Caco-2 (cell line): Measurements from ENCODE around the gene NOL7. TPM values are rescaled to one million over a fixed set of nuclear protein-coding genes. Genes with fewer than 3 reads are reported as not detected.

Source experiments
- BruUV-seq: library from RNA; stranded (reverse); fragments of 400-500 nt; replicated peaks from 2 replicates; lab custom pipeline; 2021; lab: Mats Ljungman, UMichigan
- CTCF ChIA-PET: fragments of 300-600 bp; sonication (Branson Sonifier 250); formaldehyde crosslinking; loops from one replicate; lab custom pipeline; 2022; ENCODE audit warnings: antibody characterized with exemption; lab: Charles Lee
- POLR2A ChIA-PET: fragments of 300-600 bp; sonication (Branson Sonifier 250); formaldehyde crosslinking; loops from one replicate; lab custom pipeline; 2022; ENCODE audit warnings: antibody characterized with exemption; lab: Charles Lee
- DNase-seq, 2 experiments: peaks; one replicate each; pipeline versions ENCODE4 v3.0.0 to v3.0.0-alpha.2; 2020 to 2022
- H3K27me3 ChIP-seq: replicated peaks from 2 replicates; pipeline ENCODE4 v1.6.0; 2011; ENCODE audit warnings: low read length; ENCODE audit not compliant: control insufficient read depth, insufficient read depth
- H3K36me3 ChIP-seq: 2 replicates; pipeline ENCODE4 v1.5.1; 2011; ENCODE audit warnings: low read length; ENCODE audit not compliant: control insufficient read depth, insufficient read depth
- H3K4me1 ChIP-seq: fragments of 250-450 bp; sonication (Bioruptor Pico); 2 replicates; pipeline ENCODE4 v1.5.1; 2020; ENCODE audit warnings: mild to moderate bottlenecking
- H3K4me3 ChIP-seq: 2 replicates; pipeline ENCODE4 v1.5.1; 2011; ENCODE audit warnings: low read depth, mild to moderate bottlenecking, control low read depth, low read length
- H3K9me3 ChIP-seq: fragments of 250-450 bp; sonication (Bioruptor Pico); 2 replicates; pipeline ENCODE4 v1.5.1; 2020; ENCODE audit warnings: mild to moderate bottlenecking, moderate library complexity
- H3K27ac Mint-ChIP-seq: one replicate; pipeline ENCODE4 v1.8.0; 2022; ENCODE audit warnings: mixed read lengths; ENCODE audit not compliant: unreplicated experiment
- H3K27me3 Mint-ChIP-seq: one replicate; pipeline ENCODE4 v1.8.0; 2022; ENCODE audit warnings: mixed read lengths; ENCODE audit not compliant: insufficient read depth, unreplicated experiment
- H3K36me3 Mint-ChIP-seq: one replicate; pipeline ENCODE4 v1.8.0; 2022; ENCODE audit warnings: mild to moderate bottlenecking, mixed read lengths; ENCODE audit not compliant: insufficient read depth, unreplicated experiment
- H3K4me1 Mint-ChIP-seq: one replicate; pipeline ENCODE4 v1.8.0; 2022; ENCODE audit warnings: low read depth, mixed read lengths; ENCODE audit not compliant: unreplicated experiment
- H3K4me3 Mint-ChIP-seq: one replicate; pipeline ENCODE4 v1.8.0; 2022; ENCODE audit warnings: mild to moderate bottlenecking, moderate library complexity, mixed read lengths; ENCODE audit not compliant: unreplicated experiment
- H3K9me3 Mint-ChIP-seq: one replicate; pipeline ENCODE4 v1.8.0; 2022; ENCODE audit warnings: mixed read lengths; ENCODE audit not compliant: unreplicated experiment
- intact Hi-C: fragments of 100-400 bp; cut with micrococcal nuclease; formaldehyde crosslinking; loops from one replicate; pipeline ENCODE4 v1.10.0; 2022; ENCODE audit not compliant: unreplicated experiment
- total RNA-seq: library from RNA; stranded (reverse); gene quantifications from 2 replicates; pipeline ENCODE4 v1.2.3, GENCODE V29; 2022
- TF ChIP-seq, protein P1 (sequence below), 2 experiments: fragments of 200-600 bp in 1 of 2; IDR thresholded peaks; 1 replicate in 1 of 2; 2 replicates in 1 of 2; pipeline versions ENCODE4 v1.5.1 to v1.8.0; 2011 to 2022; ENCODE audit warnings: antibody characterized with exemption in 1 of 2, control low read depth in 1 of 2, inconsistent platforms in 1 of 2, low read depth in 1 of 2, low read length in 1 of 2, mild to moderate bottlenecking in 1 of 2, moderate library complexity in 1 of 2; ENCODE audit not compliant: insufficient read depth in 1 of 2, severe bottlenecking in 1 of 2, unreplicated experiment in 1 of 2

The NOL7 gene
- total RNA-seq, 1 experiment from 2014 or later, result 92.9 TPM

DNA sequence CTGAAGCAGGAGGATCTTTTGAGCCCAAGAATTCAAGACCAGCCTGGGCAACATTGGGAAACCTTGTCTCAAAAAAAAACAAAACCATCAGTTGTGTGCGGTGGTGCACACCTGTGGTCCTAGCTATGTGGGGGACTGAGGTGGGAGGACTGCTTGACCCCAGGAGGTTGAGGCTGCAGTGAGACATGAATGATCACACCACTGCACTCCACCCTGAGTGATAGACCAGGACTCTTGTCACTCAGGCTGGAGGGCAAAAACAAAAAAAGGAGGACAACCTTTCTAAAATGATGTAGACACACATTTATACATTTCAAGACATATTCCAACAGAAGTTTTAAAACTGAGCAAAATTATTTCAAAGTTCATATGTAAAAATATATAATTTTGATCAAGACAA lies 45.1 kb downstream of the NOL7 start:
- 0 out of 2 replicates have a peak, but pooled peaks cover 4% of the 10 kb centered on the region for H3K4me1 ChIP-seq
- no TSS peak for BruUV-seq
- Mint-ChIP-seq H3K27me3 (no peaks in the 10 kb centered on the region), H3K27ac (no peak overlapping the region), H3K4me3 (no peak overlapping the region), H3K9me3 (no peaks in the 10 kb centered on the region), H3K4me1 (peaks cover 25% of the 10 kb centered on the region), H3K36me3 (no peaks in the 10 kb centered on the region)
- no peaks in the 10 kb centered on the region for H3K9me3 ChIP-seq
- TF ChIP-seq, protein P1, sequence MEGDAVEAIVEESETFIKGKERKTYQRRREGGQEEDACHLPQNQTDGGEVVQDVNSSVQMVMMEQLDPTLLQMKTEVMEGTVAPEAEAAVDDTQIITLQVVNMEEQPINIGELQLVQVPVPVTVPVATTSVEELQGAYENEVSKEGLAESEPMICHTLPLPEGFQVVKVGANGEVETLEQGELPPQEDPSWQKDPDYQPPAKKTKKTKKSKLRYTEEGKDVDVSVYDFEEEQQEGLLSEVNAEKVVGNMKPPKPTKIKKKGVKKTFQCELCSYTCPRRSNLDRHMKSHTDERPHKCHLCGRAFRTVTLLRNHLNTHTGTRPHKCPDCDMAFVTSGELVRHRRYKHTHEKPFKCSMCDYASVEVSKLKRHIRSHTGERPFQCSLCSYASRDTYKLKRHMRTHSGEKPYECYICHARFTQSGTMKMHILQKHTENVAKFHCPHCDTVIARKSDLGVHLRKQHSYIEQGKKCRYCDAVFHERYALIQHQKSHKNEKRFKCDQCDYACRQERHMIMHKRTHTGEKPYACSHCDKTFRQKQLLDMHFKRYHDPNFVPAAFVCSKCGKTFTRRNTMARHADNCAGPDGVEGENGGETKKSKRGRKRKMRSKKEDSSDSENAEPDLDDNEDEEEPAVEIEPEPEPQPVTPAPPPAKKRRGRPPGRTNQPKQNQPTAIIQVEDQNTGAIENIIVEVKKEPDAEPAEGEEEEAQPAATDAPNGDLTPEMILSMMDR (IDR thresholded peaks at IDR 0.05; ENCODE audit: insufficient read depth in 1 of 2, low read depth in 1 of 2, low read length in 1 of 2, severe bottlenecking in 1 of 2, unreplicated experiment in 1 of 2), result no peak
- H3K27me3 ChIP-seq, result no peaks in the 10 kb centered on the region; the same call in 1 of the 2 replicates
- ChIA-PET POLR2A (no interaction called here), CTCF (no interaction called here)
- no peaks in the 10 kb centered on the region for H3K36me3 ChIP-seq
- no peak overlapping the region for H3K4me3 ChIP-seq
- no peak for DNase-seq
- intact Hi-C loops, result no loop called here

DNA sequence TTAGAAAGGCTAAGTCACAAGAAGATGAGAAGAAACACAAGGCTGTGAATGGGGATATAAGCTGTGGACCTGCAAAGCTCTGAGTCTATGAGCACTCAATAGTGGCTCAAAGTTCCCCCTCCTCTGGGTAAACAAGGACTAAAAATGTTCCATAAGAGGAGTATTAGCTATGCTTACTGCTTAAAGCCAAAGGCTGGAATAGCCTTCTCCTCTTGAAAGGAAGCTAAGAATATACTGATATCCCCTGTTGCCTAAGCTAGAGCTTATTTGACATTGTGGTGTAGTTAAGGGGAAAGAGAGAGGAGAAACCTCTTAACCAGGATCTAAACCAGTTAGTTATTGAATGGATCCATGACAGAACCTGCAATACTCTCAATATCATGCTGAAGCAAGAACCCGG lies 45.8 kb downstream of the NOL7 start:
- no peak overlapping the region for H3K4me3 ChIP-seq
- Mint-ChIP-seq H3K27me3 (no peaks in the 10 kb centered on the region), H3K36me3 (no peaks in the 10 kb centered on the region), H3K4me3 (no peak overlapping the region), H3K4me1 (peaks cover 31% of the 10 kb centered on the region), H3K9me3 (no peaks in the 10 kb centered on the region), H3K27ac (no peak overlapping the region)
- intact Hi-C loops, result no loop called here
- ChIA-PET POLR2A (no interaction called here), CTCF (no interaction called here)
- DNase-seq, result no peak
- no TSS peak for BruUV-seq
- TF ChIP-seq, protein P1 (IDR thresholded peaks at IDR 0.05; ENCODE audit: insufficient read depth in 1 of 2, low read depth in 1 of 2, low read length in 1 of 2, severe bottlenecking in 1 of 2, unreplicated experiment in 1 of 2), result no peak
- 0 out of 2 replicates have a peak, but pooled peaks cover 6% of the 10 kb centered on the region for H3K4me1 ChIP-seq
- no peaks in the 10 kb centered on the region for H3K36me3 ChIP-seq
- no peaks in the 10 kb centered on the region; the same call in 1 of the 2 replicates for H3K27me3 ChIP-seq
- no peaks in the 10 kb centered on the region for H3K9me3 ChIP-seq

DNA sequence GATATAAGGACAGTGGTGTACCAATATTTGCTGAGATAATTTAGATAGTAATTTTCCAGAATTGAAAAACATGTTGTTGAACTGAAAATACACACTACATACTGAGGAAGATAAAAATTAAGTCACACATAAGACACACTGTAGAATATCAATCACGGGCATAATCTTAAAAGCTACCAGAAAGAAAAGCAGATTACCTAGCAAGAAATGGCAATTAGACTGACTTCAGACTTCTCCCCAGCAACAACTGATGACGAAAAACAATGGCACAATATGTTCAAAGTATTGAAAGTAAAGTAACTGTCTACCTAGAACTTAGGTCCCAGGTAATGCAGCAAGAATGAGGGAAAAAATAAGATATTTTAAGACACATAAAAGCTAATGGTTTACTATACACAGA lies 46.5 kb downstream of the NOL7 start:
- H3K9me3 ChIP-seq, result no peaks in the 10 kb centered on the region
- 0 out of 2 replicates have a peak, but pooled peaks cover 9% of the 10 kb centered on the region for H3K4me1 ChIP-seq
- no peak overlapping the region for H3K4me3 ChIP-seq
- H3K4me3 Mint-ChIP-seq, result no peak overlapping the region
- H3K27ac Mint-ChIP-seq, result no peak overlapping the region
- no peaks in the 10 kb centered on the region for H3K27me3 Mint-ChIP-seq
- ChIA-PET CTCF (no interaction called here), POLR2A (interaction anchor here (0.5 kb wide), 1 partner anchor 26 kb away, joined by 3 read pairs; no protein-coding TSS in a partner anchor)
- no peaks in the 10 kb centered on the region for H3K36me3 Mint-ChIP-seq
- intact Hi-C loops, result no loop called here
- H3K9me3 Mint-ChIP-seq, result no peaks in the 10 kb centered on the region
- BruUV-seq, result no TSS peak
- TF ChIP-seq, protein P1 (IDR thresholded peaks at IDR 0.05; ENCODE audit: insufficient read depth in 1 of 2, low read depth in 1 of 2, low read length in 1 of 2, severe bottlenecking in 1 of 2, unreplicated experiment in 1 of 2), result no peak
- H3K27me3 ChIP-seq, result no peaks in the 10 kb centered on the region; the same call in 1 of the 2 replicates
- H3K36me3 ChIP-seq, result no peaks in the 10 kb centered on the region
- no peak for DNase-seq
- H3K4me1 Mint-ChIP-seq, result peaks cover 34% of the 10 kb centered on the region
